ENCODE results near the gene SCN3B.
A peak's percentile ranks its signal among the peaks of the same experiment; 100 is the strongest.

Gene SCN3B

DNA sequence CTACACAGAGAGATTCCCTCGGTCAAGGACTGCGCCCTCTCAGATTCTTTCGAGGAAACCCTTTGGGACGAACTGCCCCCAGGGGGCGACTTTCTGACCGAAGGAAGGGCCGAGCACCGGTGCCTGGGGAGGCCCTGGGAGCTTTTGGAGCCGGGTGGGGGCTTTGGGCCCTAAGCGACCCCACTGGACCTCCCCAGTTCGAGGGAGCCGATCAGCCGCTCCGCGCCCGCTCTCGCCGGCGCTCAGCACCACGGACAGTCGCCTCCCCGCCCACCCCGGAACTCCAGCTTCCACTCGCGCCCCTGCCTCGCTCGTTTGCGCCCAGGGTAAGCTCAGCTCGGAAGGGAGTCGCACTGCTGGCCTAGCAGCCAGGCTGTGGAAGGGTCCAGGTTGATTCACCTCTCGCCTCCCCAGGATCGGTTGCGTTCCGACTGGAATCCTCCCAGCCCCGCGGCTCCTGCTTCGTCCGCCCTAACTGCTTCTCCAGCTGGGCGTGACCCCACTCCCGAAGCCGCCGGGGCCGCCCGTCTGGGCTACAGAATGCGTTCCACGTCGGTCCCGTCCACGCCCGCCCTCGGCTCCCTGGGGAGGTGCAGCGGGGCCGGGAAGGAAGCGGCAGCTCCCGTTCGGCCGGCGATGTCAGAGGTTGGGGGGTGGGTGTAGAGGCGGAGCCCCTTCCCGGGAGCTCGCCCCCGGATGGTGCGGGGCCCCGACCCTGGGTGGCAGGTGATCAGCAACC is 428 bp downstream of the SCN3B start:
- peak in 4 of 6 experiments; percentile 1 to 40 (median 10) for DNase-seq

- DNase-seq: peak in 1 of 6 experiments; percentile 22
These were observed 969 bp downstream of the SCN3B start for GRCh38 chr11:123653483-123653826.

- DNase-seq: no peak
These were observed 1.8 kb downstream of the SCN3B start for GRCh38 chr11:123652599-123652998.

GRCh38 chr11:123650901-123651300 is 3.5 kb downstream of the SCN3B start:
- no peak for DNase-seq

GRCh38 chr11:123645286-123645975 is 9.0 kb downstream of the SCN3B start:
- DNase-seq: no peak

GRCh38 chr11:123642435-123642834 is 12.0 kb downstream of the SCN3B start:
- DNase-seq: no peak

- DNase-seq: no peak
These were observed 13.0 kb downstream of the SCN3B start for GRCh38 chr11:123641495-123641840.

DNA sequence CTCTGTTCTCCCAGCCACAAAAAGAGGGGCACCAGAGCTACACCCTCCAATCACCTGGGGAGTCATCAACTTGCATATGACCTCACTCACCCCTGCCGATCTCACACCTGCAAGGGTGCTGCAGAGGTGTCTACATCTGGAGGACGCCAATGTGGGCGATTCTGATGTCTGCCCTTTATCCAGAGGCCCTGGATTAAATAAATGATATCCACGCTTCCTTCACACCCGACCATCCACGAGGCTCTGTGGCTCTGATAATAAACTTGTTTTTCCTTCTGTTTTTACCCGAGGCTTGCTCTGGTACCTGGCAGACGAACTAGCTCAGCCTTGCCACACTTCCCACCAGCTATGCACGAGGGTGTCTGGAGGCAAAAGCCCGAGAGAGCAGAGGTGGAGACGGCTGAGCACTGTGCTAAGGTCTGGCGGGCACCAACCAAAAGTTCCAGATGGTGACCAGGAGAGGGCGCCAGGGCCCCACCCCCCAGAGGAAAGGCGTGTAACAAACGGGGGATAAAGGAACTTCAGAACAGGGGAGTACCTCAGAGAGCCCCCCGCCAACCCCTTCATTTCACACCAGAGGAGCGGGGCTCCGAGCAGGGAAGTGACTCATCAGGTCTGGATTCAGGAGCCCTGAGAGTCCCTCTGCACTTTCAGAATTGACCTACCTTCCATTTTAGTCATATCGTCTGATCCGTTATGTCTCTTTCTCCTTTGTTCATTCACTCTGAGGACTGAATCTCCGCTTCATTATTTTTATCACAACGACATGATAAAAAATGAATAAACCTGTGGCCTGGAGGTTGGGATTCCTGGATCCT is 13.5 kb downstream of the SCN3B start:
- DNase-seq: peak; percentile 4 to 70 (median 47)

GRCh38 chr11:123640029-123640428 is 14.4 kb downstream of the SCN3B start:
- no peak for DNase-seq

- no peak for DNase-seq
These were observed 24.3 kb downstream of the SCN3B start for GRCh38 chr11:123630126-123630608.

DNA sequence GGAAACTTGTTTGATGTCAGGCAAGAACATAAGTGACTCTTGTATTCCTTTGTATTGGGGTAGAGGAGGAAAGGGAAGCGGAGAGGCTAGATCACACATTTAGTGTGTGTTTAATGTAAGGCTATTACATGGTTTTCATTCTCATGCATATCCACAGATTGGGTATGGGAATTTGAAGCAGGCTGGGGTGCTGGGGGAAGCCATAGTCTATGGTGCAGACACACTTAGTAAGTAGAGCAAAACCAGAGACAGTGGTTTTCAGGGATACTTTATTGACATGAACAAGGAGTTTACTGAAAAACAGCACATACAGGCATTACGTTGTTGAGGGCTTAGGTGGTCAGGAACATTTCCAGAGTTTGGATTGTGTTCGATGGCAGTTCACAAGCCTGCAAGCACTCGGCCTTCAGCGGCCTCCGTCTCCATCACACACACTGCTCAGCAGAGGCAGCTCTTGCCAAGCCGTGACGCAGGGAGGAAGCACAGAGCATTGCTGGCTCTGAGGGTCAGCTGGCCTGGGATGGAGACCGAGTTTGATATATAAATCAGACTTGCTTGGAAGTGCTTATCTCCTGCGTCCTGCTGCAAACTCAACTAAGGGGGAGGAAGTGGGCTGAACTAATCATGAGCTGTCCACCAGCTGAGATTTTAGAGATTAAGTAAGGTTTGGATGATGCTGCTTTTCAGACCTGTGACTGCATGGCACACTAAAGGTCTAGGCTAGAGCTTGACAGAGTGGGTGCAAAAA is 25.3 kb downstream of the SCN3B start:
- no peak for DNase-seq

DNA sequence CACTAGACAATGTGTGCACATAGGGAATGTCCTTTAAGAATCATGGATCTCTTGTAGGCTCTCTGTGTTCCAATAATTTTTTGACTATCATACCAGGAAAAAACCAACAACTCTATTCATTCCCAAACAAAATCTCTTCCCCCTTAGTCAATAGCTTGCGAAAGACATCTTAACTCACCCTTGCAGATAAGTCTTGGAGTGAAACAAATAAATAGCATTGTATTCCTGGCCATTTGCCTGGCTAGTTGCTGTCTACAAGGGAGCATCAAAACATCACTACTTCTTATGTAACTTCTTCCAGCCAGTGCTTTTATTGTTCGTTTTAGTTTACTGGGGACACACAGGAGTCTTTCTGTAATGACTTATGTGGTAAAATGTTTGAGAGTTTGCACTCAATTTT is 29.4 kb downstream of the SCN3B start:
- DNase-seq: no peak

GRCh38 chr11:123622576-123622975 is 31.8 kb downstream of the SCN3B start:
- DNase-seq: no peak

DNA sequence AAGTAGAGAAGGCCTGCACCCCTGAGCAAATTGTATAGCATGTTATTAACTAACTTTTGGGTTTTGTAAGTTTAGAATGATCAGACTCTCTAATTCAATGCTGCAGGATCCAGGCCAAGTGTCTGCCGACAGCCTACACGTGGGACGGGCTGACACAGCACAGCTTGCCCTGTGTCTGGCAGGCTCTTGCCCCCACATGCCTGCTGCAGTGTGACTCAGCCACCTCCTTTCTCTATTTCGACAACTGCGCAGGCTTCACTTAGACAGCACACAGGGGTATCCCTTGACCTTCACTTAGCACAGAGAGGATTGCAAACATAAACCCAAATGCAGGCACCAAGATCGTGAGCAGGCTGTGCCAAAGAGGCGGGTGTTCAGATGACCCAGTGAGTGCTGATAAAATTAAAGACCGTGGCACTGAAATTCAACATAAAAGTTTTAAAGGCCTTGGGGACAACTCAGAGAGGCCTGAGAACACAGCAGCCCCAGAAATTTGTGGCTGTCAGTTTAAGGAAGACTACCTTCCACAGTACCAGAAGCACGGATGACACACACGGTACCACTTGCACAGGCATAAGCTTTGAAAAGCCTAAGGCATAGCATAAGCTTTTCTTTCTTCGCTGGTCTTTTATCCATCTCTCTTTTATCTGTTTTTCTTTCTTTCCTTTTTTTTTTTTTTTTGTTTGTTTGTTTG is 37.8 kb downstream of the SCN3B start:
- no peak for DNase-seq

- DNase-seq: no peak
These were observed 42.7 kb downstream of the SCN3B start for GRCh38 chr11:123611698-123612097.

- DNase-seq: no peak
These were observed 45.5 kb downstream of the SCN3B start for GRCh38 chr11:123608945-123609344.

- DNase-seq: no peak
These were observed 46.1 kb downstream of the SCN3B start for GRCh38 chr11:123608371-123608770.

DNA sequence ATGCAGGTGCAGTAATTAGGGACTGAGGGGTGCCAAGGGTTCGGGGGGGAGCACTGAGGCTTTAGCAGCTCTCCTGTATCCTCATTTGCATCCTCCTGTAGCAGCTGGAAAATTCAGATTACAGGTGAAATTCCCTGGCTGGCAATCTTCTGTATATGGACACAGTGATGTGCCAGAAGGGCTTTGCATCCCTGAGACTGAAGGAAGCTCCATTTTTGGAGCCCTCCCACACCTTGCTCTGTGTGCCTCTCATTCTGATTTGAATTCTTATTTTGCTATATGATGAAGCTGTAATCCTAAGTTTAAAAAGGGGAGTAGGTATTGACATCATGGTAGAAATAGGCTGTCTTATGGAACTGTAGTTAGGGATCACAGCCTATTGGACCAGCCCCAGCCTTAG is 46.6 kb downstream of the SCN3B start:
- DNase-seq: no peak

DNA sequence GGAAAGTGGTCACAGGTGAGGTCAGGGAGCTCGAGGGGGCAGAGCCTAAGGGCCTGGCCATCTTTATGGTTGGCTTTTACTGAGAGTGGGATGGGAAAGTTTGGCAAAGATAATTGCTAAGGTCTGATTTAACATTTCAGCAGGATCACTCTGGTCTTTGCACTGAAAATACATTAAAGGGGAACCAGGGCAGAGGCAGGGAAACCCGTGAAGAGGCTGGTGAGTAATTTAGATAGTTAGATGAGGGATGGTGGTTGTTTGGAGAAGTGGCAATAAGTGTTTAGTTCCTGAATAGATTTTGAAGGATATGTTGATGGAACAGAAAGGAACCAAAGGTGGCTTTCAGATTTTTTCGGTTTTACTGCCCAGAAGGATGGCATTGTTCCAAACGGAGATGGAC is 50.8 kb downstream of the SCN3B start:
- DNase-seq: no peak

GRCh38 chr11:123601743-123602142 is 52.7 kb downstream of the SCN3B start:
- DNase-seq: no peak

DNA sequence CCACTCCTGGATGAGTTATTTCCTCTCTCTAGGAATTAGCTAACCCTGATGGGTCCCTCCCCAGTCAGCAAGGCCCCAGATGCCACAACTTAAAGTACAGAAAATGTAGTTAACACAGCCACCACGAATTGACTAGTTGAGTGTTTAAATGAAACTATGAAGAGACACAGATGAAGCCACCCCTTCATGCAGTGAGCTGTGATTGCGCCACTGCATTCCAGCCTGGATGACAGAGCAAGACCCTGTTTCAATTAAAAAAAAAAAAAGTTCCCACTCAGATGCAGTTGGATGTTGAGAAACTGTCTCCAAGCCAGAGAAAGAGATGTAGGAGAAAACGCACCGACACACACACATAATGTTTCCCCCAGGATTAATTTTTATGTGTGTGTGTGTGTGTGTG is 53.3 kb downstream of the SCN3B start:
- no peak for DNase-seq

DNA sequence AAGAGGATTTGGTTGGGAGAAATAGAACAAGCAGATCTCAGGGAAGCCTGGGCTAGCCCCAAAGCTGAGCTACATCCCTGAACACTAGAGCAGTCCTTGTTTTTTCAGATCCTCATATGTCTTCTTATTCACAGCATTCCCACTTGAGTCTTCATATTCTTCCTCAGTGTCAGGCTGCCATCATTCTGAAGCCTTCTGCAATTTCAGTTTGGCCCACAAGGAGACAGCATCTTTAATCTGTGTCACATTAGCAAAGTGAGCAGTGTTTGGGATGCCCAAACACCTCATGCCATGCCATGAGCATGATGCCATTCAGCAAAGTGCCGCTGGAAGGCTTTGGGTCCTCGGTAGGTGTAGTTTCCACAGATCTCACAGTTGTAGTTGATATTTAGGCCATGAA is 56.6 kb downstream of the SCN3B start:
- DNase-seq: no peak

Measured in stimulated activated naive CD4-positive, alpha-beta T cell (primary cell).